Adrenal gland (tissue), 12 donors: ENCODE results near the gene SLC5A11. TPM values are rescaled to one million over a fixed set of nuclear protein-coding genes. Genes with fewer than 3 reads are reported as not detected.

ENCODE experiments used
- DNase-seq, 7 donors: peaks; one replicate each; pipeline ENCODE4 v3.0.0-alpha.2; 2019 to 2020
- H3K27ac ChIP-seq, 5 donors: fragments of 200-600 bp; sonication (generic) in 4 of 5; 1 replicate in 3 of 5; 2 replicates in 2 of 5; pipeline versions ENCODE4 v1.5.1 to v1.8.0; 2016 to 2020; ENCODE audit warnings: mild to moderate bottlenecking in 1 of 5
- H3K27me3 ChIP-seq: fragments of 200-600 bp; 2 replicates; pipeline ENCODE4 v1.8.0; 2021
- H3K36me3 ChIP-seq, 2 donors: fragments of 200-600 bp; replicated peaks in 1 of 2; 1 replicate in 1 of 2; 2 replicates in 1 of 2; pipeline versions ENCODE4 v1.5.1 to v1.8.0; 2018 to 2022
- H3K4me1 ChIP-seq, 2 donors: fragments of 200-600 bp; replicated peaks in 1 of 2; 1 replicate in 1 of 2; 2 replicates in 1 of 2; pipeline versions ENCODE4 v1.5.1 to v1.8.0; 2018 to 2021
- H3K4me3 ChIP-seq, 4 donors: fragments of 200-600 bp; sonication (generic) in 3 of 4; one replicate each; pipeline ENCODE4 v1.5.1; 2016 to 2018
- H3K9me3 ChIP-seq, 3 donors: fragments of 200-600 bp; sonication (generic) in 1 of 3; replicated peaks in 1 of 3; 1 replicate in 2 of 3; 2 replicates in 1 of 3; pipeline versions ENCODE4 v1.5.1 to v1.8.0; 2016 to 2021
- CTCF ChIP-seq, 6 experiments: fragments of 450-650 bp in 4 of 6; fragments of 200-600 bp in 2 of 6; sonication (generic) in 1 of 6; IDR thresholded peaks; 1 replicate in 5 of 6; 2 replicates in 1 of 6; pipeline versions ENCODE4 v1.5.1 to v1.8.0; 2016 to 2021; ENCODE audit warnings: antibody characterized with exemption in 6 of 6, mild to moderate bottlenecking in 2 of 6, moderate library complexity in 1 of 6
- POLR2A ChIP-seq, 2 donors: fragments of 450-650 bp; IDR thresholded peaks; one replicate each; pipeline ENCODE4 v1.6.1; 2017; ENCODE audit warnings: antibody characterized with exemption in 2 of 2, mild to moderate bottlenecking in 2 of 2, moderate library complexity in 1 of 2
- WGBS, 4 donors: extraction: QIAGEN DNeasy Blood & Tissue Kit in 2 of 4; methylation state at CpG; one replicate each; pipeline versions ENCODE4 v1.1.5 to v1.1.7; 2013 to 2017; 5-methylcytosine and 5-hydroxymethylcytosine counted together
- intact Hi-C, 2 donors: fragments of 100-400 bp; cut with DNase I; formaldehyde crosslinking; loops; one replicate each; pipeline versions ENCODE4 v1.14.1 to v1.15.0; 2022 to 2023
- polyA plus RNA-seq, 3 donors: library from polyadenylated mRNA; stranded (reverse); fragments of 200-250 nt in 2 of 3; fragments of 350-450 nt in 1 of 3; fragmentation: Illumina TruSeq in 1 of 3; extraction: RNeasy Lipid Tissue Mini Kit (QIAGEN cat#74804) in 1 of 3; gene quantifications; one replicate each; pipeline ENCODE4 v1.2.3, GENCODE V29; 2013 to 2014
- total RNA-seq, 9 donors: library from RNA; depleted of rRNA in 4 of 9; stranded (reverse); fragments of >200 nt in 4 of 9; fragments of 120-200 nt in 1 of 9; fragmentation: NEBNext Ultra II Directional in 1 of 9; extraction: Animal tissue kit (Norgen Biotek cat#: 25700) in 1 of 9; gene quantifications; one replicate each; pipeline versions ENCODE4 v1.1.0 to v1.2.4, GENCODE V29; 2013 to 2023
- donor health status: healthy with polysubstance abuse.
- donor health status: Bipolar disorder and iron deficiency.
- donor health status: DM: yes; HTN: yes; CAD: no.
- donor health status: DM: no; HTN: no; CAD: no.
- donor health status: DM: no; HTN: no; CAD: no.
- donor health status: DM: yes; HTN: yes; CAD: no.

SLC5A11 gene
- total and polyA plus RNA-seq, 12 donors: 0.17 to 0.57 (median 0.43) TPM; not detected in 8

- DNase-seq: no peak
- intact Hi-C loops: no loop called here
- no peak for TF ChIP-seq CTCF (IDR thresholded peaks at IDR 0.05)
- no peak for TF ChIP-seq POLR2A (IDR thresholded peaks at IDR 0.05)
- no peaks in the 10 kb centered on the region for H3K4me1 ChIP-seq
- no peaks in the 10 kb centered on the region for H3K9me3 ChIP-seq
- peaks cover 0 to 38% of the 10 kb centered on the region in 2 donors for H3K36me3 ChIP-seq
- H3K27me3 ChIP-seq: no peaks in the 10 kb centered on the region
- no peak overlapping the region for H3K4me3 ChIP-seq
- WGBS, 4 donors: 87 to 97% (median 92%) methylated on average over 5 of the region's 5 CpGs
- no peak overlapping the region for H3K27ac ChIP-seq
These were observed 72.1 kb downstream of the SLC5A11 start for GRCh38 chr16:24917891-24918290.

GRCh38 chr16:24918641-24919040 is 72.9 kb downstream of the SLC5A11 start:
- intact Hi-C loops: no loop called here
- H3K9me3 ChIP-seq: no peaks in the 10 kb centered on the region
- no peaks in the 10 kb centered on the region for H3K4me1 ChIP-seq
- H3K4me3 ChIP-seq: no peak overlapping the region
- 85 to 98% (median 91%) methylated on average over 6 to 10 of the region's 10 CpGs for WGBS, 4 donors
- no peaks in the 10 kb centered on the region for H3K27me3 ChIP-seq
- TF ChIP-seq POLR2A (IDR thresholded peaks at IDR 0.05) (no peak), CTCF (IDR thresholded peaks at IDR 0.05) (no peak)
- peaks cover 0 to 45% of the 10 kb centered on the region in 2 donors for H3K36me3 ChIP-seq
- no peak for DNase-seq
- no peak overlapping the region for H3K27ac ChIP-seq

- Histone ChIP-seq H3K4me1 (no peaks in the 10 kb centered on the region), H3K36me3 (peaks cover 0 to 49% of the 10 kb centered on the region in 2 donors), H3K4me3 (no peak overlapping the region), H3K27me3 (no peaks in the 10 kb centered on the region), H3K27ac (no peak overlapping the region), H3K9me3 (no peaks in the 10 kb centered on the region)
- TF ChIP-seq POLR2A (IDR thresholded peaks at IDR 0.05): no peak
- no peak for TF ChIP-seq CTCF (IDR thresholded peaks at IDR 0.05)
- intact Hi-C loops: no loop called here
- WGBS, 4 donors: 93 to 96% (median 94%) methylated on average over 8 of the region's 8 CpGs
- no peak for DNase-seq
These were observed 73.8 kb downstream of the SLC5A11 start for GRCh38 chr16:24919536-24919935.

GRCh38 chr16:24920568-24920967 is 74.8 kb downstream of the SLC5A11 start:
- no peak for DNase-seq
- Histone ChIP-seq H3K9me3 (no peaks in the 10 kb centered on the region), H3K36me3 (peaks cover 0 to 49% of the 10 kb centered on the region in 2 donors), H3K27me3 (no peaks in the 10 kb centered on the region), H3K4me1 (no peaks in the 10 kb centered on the region), H3K27ac (no peak overlapping the region), H3K4me3 (no peak overlapping the region)
- no peak for TF ChIP-seq CTCF (IDR thresholded peaks at IDR 0.05)
- TF ChIP-seq POLR2A (IDR thresholded peaks at IDR 0.05): no peak
- intact Hi-C loops: no loop called here
- 93 to 98% (median 96%) methylated on average over 3 of the region's 3 CpGs for WGBS, 4 donors
